ENCODE measurements around the gene LMNTD2.
A peak's percentile ranks its signal among the peaks of the same experiment; 100 is the strongest.

Gene LMNTD2

DNA sequence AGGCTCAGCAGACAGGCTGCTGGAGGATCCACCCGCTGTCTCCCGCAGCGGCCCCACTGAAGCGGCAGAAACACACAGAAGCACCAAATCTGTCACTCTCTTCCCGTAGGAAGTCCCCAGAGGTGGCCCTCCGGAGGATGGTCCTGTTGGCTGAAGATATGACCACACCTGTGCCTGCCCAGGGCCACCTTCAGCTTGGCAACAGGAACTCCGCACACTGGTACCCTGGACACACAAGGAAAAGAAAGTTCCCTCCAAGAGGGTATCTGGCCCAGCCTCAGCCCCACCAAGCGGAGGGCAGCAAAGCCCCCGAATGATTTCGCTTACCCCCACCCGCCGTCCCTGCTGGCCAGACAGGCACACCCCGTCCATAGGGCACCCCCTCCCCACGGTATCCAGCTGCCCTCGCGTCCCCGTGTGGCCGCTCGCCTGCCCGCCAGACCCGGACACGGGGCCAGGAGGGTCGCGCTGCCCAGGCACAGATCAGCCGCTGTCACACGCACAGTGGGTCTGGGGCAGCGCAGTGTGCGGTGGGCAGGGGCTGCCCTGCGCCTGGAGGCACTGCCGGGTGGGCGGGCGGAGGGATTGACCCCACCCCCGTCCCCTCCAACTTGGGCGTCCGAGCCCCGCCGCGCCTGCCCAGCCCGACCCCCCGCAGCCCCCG is 7.2 kb upstream of the LMNTD2 start:
- no peak for DNase-seq

GRCh38 chr11:567011-567628 is 6.6 kb upstream of the LMNTD2 start:
- no peak for DNase-seq

- DNase-seq: no peak
Measured at GRCh38 chr11:565921-566509, 5.5 kb upstream of the LMNTD2 start.

GRCh38 chr11:563812-564578 is 3.5 kb upstream of the LMNTD2 start:
- no peak for DNase-seq

DNA sequence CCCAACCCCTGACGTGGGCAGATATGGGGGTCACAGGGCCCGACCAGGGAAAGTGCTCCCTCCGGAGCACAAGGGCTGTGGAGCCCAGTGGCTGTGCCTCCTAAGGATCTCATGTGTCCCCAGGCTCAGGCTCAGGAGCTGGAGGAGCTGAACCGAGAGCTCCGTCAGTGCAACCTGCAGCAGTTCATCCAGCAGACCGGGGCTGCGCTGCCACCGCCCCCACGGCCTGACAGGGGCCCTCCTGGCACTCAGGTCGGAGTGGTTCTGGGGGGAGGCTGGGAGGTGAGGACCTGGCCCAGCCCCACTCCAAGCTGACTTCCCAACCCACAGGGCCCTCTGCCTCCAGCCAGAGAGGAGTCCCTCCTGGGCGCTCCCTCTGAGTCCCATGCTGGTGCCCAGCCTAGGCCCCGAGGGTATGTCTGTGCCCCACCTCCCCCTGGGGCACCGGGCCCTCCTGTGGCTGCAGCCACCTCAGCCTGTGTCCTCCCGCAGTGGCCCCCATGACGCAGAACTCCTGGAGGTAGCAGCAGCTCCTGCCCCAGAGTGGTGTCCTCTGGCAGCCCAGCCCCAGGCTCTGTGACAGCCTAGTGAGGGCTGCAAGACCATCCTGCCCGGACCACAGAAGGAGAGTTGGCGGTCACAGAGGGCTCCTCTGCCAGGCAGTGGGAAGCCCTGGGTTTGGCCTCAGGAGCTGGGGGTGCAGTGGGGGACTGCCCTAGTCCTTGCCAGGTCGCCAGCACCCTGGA is 2.7 kb upstream of the LMNTD2 start:
- no peak for DNase-seq

DNA sequence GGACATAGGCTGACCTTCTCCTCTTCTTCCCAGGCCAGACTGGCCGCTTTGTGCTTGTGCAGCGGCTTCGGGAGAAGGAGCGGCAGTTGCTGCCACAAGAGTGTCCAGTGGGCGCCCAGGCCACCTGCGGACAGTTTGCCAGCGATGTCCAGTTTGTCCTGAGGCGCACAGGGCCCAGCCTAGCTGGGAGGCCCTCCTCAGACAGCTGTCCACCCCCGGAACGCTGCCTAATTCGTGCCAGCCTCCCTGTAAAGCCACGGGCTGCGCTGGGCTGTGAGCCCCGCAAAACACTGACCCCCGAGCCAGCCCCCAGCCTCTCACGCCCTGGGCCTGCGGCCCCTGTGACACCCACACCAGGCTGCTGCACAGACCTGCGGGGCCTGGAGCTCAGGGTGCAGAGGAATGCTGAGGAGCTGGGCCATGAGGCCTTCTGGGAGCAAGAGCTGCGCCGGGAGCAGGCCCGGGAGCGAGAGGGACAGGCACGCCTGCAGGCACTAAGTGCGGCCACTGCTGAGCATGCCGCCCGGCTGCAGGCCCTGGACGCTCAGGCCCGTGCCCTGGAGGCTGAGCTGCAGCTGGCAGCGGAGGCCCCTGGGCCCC is 1.6 kb upstream of the LMNTD2 start:
- no peak for DNase-seq

GRCh38 chr11:561148-562003 is 838 bp upstream of the LMNTD2 start:
- no peak for DNase-seq

GRCh38 chr11:559712-560304 is 730 bp downstream of the LMNTD2 start:
- no peak for DNase-seq

DNA sequence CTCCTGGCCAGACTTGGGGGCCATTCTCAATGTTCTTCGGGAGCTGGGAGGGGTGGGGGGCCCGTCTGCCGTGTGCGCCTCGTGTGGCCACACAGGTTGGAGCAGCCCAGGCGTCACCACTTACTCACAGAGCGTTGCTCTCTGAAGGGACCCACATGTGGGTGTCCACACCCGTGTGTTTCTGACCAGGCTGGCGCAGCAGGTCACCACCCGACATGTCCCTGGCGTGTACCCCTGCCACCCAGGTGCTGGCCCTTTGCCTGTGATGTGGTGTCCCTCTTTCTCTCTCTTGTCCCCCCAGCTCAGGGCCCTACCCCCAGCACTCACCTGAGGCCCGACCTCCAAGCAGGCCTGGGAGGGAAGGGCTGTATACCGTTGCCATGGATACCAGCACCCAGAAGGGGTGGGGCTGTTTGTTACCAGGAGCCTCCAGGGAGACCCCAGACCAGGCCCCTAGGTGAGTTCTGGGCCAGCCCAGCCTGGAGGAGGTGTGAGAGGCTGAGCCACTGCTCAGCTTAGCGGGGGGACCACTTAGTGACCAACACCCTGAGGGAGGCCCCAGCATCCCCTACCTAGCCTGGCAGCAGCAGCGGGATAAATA is 1.4 kb downstream of the LMNTD2 start:
- DNase-seq: no peak

DNA sequence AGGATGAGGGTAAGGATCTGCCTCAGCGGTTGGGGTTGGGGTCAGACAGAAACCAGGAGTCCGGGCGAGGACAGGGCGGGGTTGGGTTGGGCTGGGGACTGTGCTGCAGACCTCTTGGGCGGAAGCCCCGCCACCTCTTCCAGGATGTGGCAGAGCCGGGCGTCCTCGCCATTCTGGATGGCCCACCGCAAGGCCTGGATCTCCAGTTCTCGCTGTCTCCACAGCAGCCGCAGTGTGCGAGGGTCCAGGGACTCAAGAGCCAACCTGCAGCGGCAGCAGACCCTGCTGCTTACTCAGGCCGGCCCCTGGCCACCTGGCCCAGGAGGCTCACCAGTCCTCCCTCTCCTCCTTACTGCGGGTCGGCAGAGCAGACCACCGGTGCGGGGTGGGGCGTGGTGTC is 2.0 kb downstream of the LMNTD2 start:
- no peak for DNase-seq

DNA sequence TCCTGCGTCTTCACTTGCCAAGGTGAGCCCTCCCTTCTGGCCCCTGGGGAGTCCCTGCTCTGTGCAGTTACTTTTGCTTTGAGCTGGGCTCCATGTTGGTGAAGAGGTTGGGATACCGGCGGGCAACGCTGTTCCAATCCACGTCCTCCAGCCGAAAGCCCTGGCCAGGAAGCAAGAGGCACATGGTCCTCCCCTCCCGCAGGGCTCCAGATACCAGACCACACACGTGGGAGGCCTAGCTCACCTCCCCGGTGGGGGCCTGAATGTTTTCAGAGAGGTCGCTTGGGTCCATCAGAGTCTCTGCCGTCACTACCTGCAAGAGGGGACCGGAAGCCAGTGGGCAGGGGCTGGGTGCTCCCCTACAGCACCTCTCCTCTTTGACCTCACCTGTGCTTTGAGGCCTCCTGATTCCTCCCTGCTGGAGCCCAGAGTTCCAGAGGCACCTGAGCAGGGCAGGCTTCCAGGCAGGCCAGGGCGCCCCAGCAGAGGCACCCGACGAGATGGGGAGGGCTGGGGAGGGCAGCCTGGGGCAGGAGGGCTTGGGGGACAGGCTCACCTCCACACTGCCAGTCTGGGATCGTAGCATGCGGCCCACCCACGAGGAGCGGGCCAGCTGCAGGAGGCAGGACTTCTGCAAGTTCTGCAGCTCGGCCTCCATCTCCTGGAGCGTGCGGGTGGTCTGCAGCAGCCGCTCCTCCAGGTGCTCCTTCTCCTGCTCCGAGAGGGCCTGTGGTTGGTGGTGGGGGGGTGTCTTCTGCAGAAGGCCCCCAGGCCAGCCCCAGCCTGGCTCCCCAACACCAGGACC is 3.0 kb downstream of the LMNTD2 start:
- DNase-seq: no peak

- DNase-seq: no peak
Measured at GRCh38 chr11:556662-557256, 3.8 kb downstream of the LMNTD2 start.

DNA sequence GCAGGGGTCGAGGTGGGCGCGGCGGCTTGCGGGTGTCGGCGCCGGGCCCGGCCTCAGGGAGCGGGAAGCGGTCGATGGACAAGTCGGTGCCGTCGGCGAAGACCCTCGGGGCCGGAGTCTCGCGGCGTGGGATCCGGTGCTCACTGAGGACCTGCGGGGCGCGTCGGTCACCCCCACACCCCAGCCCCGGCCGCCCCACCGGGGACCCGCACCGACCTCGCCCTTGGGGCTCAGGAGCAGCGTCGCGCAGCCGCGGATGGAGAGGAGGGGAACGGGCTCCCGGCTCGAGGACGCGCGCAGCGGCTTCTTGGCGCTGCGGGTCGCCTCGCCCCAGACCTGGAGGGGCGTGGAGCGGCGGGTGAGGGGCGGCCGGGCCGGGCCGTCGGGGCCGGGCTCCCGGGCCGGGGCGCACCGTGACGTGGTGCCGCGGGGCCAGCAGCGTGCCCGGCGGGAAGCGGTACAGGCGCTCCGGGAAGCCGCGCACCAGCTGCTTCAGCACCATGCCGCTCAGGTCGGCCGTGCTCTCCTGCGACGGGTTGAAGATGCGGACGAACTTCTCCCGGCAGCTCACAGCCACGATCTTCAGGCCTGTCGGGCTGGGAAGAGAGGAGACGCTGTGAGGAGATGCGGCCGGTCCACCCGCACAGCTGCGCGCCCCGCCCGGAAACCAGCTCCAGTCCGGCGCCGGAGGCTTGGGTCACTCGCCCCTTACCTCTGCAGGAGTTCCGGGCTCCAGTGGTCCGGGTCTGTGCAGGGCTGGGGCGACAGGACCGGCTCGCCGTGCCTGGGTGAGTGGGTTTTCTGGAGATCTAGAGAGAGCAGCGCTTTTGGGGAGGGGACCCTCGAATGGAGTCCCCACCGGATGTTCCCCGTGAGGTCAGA is 4.5 kb downstream of the LMNTD2 start:
- DNase-seq: no peak

DNA sequence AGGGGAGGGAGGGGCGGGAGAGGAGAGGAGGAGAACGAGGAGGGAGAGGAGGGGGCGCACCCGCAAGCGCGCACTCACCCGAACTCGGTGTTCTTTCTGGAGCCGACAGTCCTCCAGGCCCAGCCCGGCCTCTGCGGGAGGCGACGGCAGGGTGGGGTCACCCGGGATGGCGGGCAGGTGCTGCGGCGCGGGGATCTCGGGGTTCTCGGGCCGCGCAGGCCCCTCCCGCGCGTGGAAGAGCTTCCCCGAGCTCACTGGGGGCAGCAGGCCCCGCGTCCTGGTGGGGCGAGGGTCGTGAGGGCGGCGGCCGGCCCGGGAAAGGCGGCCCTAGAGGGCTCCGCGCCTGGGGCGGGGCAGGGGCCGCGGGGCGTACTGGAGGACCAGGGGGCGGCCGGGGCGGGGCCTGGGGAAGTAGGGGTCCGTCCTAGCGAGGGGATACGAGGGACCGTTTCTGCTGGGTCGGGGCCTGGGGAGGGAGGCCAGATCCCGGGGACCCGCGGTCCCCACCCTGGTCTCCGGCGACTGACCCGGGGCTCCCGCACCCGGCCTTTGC is 5.2 kb downstream of the LMNTD2 start:
- no peak for DNase-seq

DNA sequence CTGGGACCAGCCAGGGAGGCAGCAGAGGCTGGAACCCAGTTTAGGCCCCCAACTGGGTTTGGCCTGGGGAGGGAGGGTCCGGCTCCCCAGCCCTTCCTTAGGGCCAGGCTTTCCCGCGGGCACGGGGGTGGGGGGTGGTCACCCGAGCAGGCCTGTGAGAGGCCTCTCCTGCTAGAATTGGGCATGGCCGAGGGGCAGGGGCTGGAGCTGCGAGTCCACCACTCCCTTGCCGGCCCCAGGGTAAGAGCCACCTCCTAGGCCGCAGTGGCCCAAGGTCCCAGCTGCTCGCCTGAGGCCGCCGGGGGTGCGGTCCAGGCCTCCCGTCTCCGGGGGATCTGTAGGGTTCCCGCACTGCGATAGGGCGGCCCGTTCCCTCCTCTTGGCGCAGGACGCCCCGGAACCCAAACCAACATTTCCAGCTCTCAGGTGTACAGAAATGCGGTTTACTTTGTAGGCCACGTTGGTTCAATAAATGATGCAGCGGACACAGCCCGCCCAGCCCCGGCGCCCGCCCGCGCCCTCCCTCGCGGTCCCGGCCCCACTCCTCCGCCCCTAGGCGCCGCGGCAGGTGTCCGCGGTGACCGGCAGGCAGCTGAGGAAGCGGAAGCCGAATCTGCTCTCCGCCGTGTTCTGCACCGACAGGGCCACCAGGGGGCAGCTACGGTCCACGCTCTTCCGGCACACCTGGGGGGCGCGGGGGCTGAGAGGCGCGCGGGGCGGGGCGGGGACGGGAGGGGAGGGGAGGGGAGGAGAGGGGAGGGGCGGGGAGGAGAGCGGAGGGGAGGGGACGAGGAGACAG is 5.9 kb downstream of the LMNTD2 start:
- DNase-seq: peak; percentile 61

DNA sequence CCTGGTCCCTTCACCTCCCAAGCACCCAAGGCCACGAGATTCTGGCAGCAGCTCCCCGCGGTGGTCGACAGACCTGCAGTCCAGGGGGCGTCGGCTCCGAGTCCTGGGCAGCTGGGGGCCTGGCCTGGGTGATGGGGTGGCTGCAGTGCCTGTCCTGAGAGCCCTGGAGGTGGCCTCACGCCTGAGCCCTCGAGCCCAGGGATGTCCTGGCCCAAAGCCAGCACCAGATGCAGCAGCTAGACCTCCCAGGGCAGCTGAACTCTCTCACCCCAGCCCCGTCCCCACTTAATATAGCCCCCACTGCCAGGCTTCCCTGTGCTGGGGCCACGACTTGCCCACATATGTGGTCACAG is 6.6 kb downstream of the LMNTD2 start:
- DNase-seq: no peak
